OCI-M1 (cell line): ENCODE results near the gene SLC36A3.

Experiments
- DNase-seq: peaks from one replicate; lab custom pipeline; 2025; lab: John Stamatoyannopoulos, UW

The SLC36A3 gene

DNA sequence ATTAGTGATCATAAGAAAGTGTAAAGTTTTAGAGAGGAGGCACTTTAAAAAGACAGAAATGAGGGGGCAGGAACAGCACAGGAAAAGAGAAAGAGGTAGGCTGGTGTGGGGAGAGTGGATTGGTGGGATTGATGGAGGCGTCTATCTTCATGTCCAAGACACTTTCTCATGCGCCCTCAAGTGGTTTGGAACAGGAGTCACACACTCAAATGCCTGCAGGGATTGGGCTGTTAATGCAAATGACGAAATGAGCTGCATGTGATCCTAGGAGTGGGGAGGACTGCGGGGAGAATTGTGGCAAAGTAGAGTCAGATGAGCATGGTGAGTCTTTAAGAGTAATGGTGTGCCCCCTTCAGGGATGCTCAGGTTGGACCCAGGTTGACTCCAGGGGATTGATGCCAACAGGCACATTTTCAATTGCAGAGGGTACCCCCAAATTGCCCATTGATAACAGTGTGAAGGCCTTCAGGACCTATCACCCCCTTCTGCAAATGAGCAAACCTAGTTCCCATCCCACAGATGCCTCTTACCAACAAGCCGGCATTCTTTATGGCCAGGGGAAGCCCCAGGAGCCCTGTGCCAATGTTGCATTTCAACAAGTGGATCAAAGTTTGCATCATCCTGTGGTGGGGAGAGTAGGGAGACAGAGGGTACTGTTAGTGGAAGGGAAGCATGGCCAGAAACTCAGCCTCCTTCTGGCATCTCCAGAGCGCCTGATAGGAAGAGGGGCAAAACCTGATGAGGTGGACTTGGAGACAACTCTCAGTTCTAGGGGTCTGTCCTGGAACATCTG lies 5.3 kb downstream of the SLC36A3 start:
- DNase-seq = peak; percentile 85

DNA sequence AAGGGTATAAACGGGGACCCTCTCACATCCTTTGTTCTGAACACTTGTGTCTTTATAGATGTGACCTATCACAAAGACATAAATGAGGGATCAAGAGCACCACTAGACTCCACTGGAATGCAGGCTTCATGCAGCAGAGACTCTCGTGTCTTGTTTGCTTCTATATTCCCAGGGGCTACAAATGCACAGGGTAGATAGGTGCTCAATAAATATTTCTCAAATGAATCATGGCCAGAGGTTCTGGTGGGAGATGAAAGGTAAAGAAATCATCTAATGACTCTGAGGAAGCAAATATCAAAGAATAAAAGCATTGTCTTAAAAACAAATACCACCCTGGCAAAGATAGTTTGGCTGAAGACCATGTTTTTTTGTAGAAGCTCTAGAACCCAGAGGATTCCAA lies 6.6 kb downstream of the SLC36A3 start:
- no peak for DNase-seq

DNA sequence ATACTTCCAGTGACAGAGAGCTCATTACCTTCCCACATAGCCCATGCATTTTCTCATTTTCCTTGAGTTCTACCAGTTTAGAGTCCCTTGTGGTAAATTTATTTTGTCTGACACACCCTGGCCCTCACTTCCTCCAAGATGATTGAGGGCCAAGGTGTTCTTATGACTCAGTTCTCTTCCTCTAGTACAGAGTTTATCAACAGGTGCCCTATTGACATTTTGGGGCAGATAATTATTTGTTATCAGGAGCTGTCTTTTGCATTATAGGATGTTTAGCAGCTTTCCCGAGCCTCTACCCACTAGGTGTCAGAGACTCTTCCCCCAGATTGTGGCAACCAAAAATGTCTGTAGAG lies 7.1 kb downstream of the SLC36A3 start:
- no peak for DNase-seq

GRCh38 chr5:151295791-151296477 lies 7.6 kb downstream of the SLC36A3 start:
- no peak for DNase-seq

- no peak for DNase-seq
Observed at GRCh38 chr5:151295138-151295537, 8.4 kb downstream of the SLC36A3 start.

- no peak for DNase-seq
Observed at GRCh38 chr5:151293624-151294023, 9.9 kb downstream of the SLC36A3 start.

DNA sequence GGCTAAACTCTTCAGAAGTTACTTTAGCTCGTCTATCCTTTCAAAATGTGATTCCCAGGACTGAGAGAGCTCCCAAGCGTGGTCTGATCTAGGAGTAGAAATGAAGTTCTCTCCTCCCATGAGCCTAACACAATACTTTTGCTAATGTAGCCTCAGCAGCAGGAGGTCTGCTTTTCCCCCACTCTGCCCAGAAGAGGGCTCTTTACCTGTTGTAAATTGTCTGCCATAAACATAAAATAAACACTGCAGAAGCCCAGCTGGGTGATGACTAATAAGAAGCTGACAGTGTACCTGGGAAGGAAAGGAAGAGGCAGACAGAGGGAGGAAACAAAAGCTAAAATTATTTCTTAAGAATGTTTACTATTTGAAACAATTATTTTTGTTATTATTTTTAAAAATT lies 15.4 kb downstream of the SLC36A3 start:
- peak; percentile 29 for DNase-seq

- DNase-seq = no peak
Observed at GRCh38 chr5:151286246-151286645, 17.3 kb downstream of the SLC36A3 start.

- no peak for DNase-seq
Observed at GRCh38 chr5:151285683-151286082, 17.9 kb downstream of the SLC36A3 start.

- peak; percentile 33 for DNase-seq
Observed at GRCh38 chr5:151284392-151284967, 19.1 kb downstream of the SLC36A3 start.

GRCh38 chr5:151283120-151283825 lies 20.3 kb downstream of the SLC36A3 start:
- no peak for DNase-seq

- no peak for DNase-seq
Observed at GRCh38 chr5:151281001-151281639, 22.4 kb downstream of the SLC36A3 start.

GRCh38 chr5:151280443-151280842 lies 23.1 kb downstream of the SLC36A3 start:
- no peak for DNase-seq

DNA sequence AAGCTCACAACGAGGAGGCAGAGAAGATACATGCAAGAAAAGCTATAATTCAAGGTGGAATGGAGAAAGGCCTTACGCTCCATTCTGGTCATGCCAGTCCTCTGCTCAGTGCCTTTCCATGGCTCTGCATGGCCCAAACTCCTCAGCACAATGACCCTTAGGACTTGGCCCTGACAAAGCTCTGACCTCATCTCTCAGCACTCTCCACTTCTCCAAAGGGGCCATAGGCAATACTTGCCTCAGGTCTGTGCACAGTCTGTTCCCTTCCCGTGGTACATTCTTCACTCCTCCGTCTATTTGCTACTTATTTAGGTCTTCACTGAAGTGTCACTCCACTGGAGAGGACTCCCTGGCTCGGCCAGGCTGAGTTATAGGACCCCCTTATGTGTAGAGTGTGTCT lies 24.7 kb downstream of the SLC36A3 start:
- DNase-seq = no peak

DNA sequence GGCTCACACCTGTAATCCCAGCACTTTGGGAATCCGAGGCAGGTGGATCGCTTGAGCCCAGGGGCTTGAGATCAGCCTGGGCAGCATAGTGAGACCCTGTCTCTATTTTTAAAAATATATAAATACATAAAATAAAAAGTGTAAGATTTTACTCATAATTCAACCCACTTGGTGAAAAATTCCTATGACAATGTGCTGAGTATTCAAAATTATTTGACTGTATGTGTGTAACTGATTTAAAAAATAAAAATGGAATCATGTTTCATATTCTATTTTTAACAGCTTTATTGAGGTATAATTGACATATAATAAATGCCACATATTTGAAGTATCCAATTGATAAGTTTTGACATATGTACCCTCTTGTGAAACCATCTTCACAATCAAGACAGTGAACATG lies 27.8 kb downstream of the SLC36A3 start:
- DNase-seq = no peak

DNA sequence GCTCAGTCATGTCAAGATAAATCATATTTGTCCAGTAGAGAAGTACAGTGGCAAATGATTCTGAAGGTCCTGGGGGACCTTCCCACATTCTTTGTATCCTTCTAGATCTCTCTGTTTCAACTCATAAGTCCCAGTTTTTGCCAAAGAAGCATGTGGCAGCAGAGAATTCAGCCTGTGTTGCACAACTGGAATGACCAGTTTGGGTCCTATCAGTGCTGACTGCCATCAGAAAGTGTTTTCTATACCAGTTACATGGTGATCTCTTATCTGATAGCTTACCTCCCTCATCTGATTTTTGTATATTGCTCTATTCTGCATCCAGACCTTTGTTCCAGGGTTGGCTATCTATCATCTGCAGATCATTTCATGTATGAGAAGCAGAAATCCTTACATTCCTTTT lies 28.9 kb downstream of the SLC36A3 start:
- no peak for DNase-seq

DNA sequence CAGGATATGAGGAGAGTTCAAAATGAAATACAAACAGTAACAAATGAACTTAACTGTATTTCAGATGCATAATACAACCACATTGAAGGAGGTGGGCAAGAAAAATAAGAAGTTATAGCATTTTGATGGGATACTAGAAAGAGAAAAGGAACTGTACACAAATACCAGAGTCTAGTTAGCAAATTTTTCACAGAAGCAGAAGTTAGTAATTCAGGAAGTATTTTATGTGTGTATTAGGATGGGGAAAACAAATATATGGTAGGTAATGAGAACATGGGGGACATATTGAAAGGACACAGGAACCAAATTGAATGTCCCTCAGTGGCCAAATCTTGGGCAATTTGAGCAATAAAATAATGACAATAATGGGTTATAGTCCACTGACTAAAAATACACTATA lies 32.2 kb downstream of the SLC36A3 start:
- no peak for DNase-seq

DNA sequence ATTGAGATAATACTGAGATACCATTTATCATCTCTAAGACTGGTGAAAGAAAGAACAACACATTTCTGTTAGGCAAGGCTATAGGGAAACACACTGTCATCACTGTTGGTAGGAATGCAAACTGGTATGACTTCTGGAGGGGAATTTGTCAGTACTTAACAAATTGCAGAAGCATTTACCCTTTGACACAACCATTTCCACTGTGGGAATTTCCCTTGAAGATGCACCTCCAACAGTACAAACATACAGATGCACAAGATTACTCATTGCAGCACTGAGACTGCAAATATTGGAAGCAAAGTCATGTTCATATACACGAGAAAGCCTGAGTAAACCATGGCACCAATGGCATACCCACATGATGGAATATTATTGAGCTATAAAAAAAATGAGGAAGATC lies 33.0 kb downstream of the SLC36A3 start:
- no peak for DNase-seq

DNA sequence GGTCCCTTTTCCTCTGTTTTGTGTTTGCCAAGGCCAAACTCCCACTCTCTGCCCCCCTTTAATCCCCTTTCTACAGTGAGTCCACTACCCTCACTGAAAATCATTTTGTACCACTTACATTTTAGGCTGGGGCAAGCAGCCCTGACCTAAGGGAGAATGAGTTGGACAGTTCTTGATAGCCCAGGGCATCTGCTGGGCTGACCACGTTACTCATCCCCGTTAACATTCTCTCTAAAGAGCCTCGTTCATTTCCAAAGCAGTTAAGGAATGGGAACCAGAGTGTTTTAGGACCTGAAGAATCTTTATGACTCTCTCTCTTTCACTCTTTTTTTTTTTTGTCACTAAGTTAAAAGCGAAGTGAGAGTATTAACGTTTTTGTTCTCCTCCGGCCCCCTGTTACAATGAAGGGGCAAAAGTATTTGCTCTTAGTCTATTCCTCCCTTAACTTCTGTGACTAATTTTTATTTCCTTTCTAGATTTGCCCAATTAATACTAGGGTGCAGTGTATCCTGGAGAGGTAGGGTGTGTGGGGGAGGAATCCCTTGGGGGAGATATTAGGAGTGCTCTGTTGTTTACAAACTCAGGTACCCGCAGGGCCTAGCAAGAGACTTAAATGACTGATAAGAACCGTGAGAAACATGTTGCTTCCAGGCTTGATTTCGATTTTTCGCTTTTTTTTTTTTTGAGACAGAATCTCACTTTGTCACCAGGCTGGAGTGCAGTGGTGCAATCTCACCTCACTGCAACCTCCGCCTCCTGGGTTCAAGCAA lies 35.9 kb downstream of the SLC36A3 start:
- no peak for DNase-seq

GRCh38 chr5:151264113-151264512 lies 39.5 kb downstream of the SLC36A3 start:
- no peak for DNase-seq

DNA sequence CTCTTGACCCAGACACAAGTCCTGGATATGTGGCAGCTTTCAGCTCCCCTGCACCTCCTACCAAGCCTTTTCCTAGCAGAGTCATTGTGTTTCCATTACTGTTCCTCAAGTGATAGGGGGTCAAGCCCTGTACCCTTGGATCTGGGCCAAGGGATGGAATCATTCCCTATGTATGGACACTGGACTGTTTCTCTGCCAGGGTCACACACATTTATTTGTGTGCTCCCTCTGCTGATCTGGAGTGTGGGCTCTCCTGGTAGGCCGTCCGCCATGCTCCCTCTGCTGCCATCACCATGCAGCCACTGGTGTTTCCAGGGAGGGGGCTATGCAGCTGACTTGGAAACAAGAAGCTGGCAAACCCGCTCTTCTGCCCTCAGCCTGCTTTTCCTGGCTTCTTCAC lies 41.0 kb downstream of the SLC36A3 start:
- DNase-seq = no peak

GRCh38 chr5:151259931-151260330 lies 43.6 kb downstream of the SLC36A3 start:
- no peak for DNase-seq
